ENCODE measurements around the gene KCNK4. TPM values are rescaled to one million over a fixed set of nuclear protein-coding genes. Genes with fewer than 3 reads are reported as not detected.

KCNK4 gene
- polyA plus RNA-seq, 3 donors: not detected

GRCh38 chr11:64348383-64349024, 57.4 kb downstream of the KCNK4 start:
- H3K79me2 ChIP-seq (ENCODE audit: insufficient read depth, low read length): peaks cover 13% of the 10 kb centered on the region
- no peaks in the 10 kb centered on the region for H3K9me3 ChIP-seq (replicated peaks in 1 of 2; ENCODE audit: control insufficient read depth in 1 of 2, insufficient read depth in 1 of 2, low read length in 2 of 2)
- no peak for DNase-seq
- H4K20me1 ChIP-seq (ENCODE audit: insufficient read depth, low read length): peaks cover 86% of the 10 kb centered on the region
- peaks cover 22% of the 10 kb centered on the region for H3K4me1 Mint-ChIP-seq
- no peak overlapping the region for H3K4me3 ChIP-seq (replicated peaks in 1 of 3; ENCODE audit: low read depth in 2 of 3, low read length in 3 of 3)
- H3K36me3 Mint-ChIP-seq: peaks cover 45 to 93% of the 10 kb centered on the region in 2 donors
- H3K4me3 Mint-ChIP-seq: no peak overlapping the region
- H3K27ac ChIP-seq (ENCODE audit: low read depth in 1 of 2, low read length in 2 of 2): no peak overlapping the region
- no peak overlapping the region for H3K9ac ChIP-seq (ENCODE audit: insufficient read depth, low read length, poor library complexity, severe bottlenecking)
- H3K27ac Mint-ChIP-seq: no peak overlapping the region
- peaks cover 3 to 8% of the 10 kb centered on the region in 2 donors for H3K4me1 ChIP-seq (ENCODE audit: control insufficient read depth in 1 of 2, insufficient read depth in 2 of 2, low read length in 2 of 2)
- H3K4me2 ChIP-seq (replicated peaks; ENCODE audit: extremely low read depth, low read length, poor library complexity, severe bottlenecking): no peak overlapping the region
- H3K27me3 ChIP-seq (ENCODE audit: control insufficient read depth in 2 of 2, insufficient read depth in 2 of 2, low read length in 2 of 2): no peaks in the 10 kb centered on the region
- no peak overlapping the region for H2AFZ ChIP-seq (ENCODE audit: insufficient read depth, low read depth, low read length, poor library complexity, severe bottlenecking)
- peaks cover 0 to 1% (median 0%) of the 10 kb centered on the region in 7 donors for H3K9me3 Mint-ChIP-seq
- peaks cover 78 to 90% of the 10 kb centered on the region in 2 donors for H3K36me3 ChIP-seq (replicated peaks in 1 of 2; ENCODE audit: control insufficient read depth in 1 of 2, insufficient read depth in 2 of 2, low read length in 2 of 2)
- no peaks in the 10 kb centered on the region for H3K27me3 Mint-ChIP-seq (ENCODE audit: low read depth in 3 of 3)
- 86% methylated on average over 13 of the region's 14 CpGs for WGBS (ENCODE audit: insufficient coverage)
- intact Hi-C loops (cut with micrococcal nuclease): no loop called here
- TF ChIP-seq, protein P1, sequence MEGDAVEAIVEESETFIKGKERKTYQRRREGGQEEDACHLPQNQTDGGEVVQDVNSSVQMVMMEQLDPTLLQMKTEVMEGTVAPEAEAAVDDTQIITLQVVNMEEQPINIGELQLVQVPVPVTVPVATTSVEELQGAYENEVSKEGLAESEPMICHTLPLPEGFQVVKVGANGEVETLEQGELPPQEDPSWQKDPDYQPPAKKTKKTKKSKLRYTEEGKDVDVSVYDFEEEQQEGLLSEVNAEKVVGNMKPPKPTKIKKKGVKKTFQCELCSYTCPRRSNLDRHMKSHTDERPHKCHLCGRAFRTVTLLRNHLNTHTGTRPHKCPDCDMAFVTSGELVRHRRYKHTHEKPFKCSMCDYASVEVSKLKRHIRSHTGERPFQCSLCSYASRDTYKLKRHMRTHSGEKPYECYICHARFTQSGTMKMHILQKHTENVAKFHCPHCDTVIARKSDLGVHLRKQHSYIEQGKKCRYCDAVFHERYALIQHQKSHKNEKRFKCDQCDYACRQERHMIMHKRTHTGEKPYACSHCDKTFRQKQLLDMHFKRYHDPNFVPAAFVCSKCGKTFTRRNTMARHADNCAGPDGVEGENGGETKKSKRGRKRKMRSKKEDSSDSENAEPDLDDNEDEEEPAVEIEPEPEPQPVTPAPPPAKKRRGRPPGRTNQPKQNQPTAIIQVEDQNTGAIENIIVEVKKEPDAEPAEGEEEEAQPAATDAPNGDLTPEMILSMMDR (IDR thresholded peaks at IDR 0.05): no peak

GRCh38 chr11:64349025-64349387, 57.9 kb downstream of the KCNK4 start:
- H3K9ac ChIP-seq (ENCODE audit: insufficient read depth, low read length, poor library complexity, severe bottlenecking): no peak overlapping the region
- no peak for DNase-seq
- Mint-ChIP-seq H3K4me3 (no peak overlapping the region), H3K4me1 (peaks cover 22% of the 10 kb centered on the region), H3K9me3 (peaks cover 0 to 1% (median 0%) of the 10 kb centered on the region in 7 donors), H3K27me3 (ENCODE audit: low read depth in 3 of 3) (no peaks in the 10 kb centered on the region), H3K36me3 (peaks cover 45 to 93% of the 10 kb centered on the region in 2 donors), H3K27ac (no peak overlapping the region)
- WGBS (ENCODE audit: insufficient coverage): 91% methylated on average over 6 of the region's 7 CpGs
- H3K79me2 ChIP-seq (ENCODE audit: insufficient read depth, low read length): peaks cover 9% of the 10 kb centered on the region
- intact Hi-C loops (cut with micrococcal nuclease): no loop called here
- H3K9me3 ChIP-seq (replicated peaks in 1 of 2; ENCODE audit: control insufficient read depth in 1 of 2, insufficient read depth in 1 of 2, low read length in 2 of 2): no peaks in the 10 kb centered on the region
- H3K27me3 ChIP-seq (ENCODE audit: control insufficient read depth in 2 of 2, insufficient read depth in 2 of 2, low read length in 2 of 2): no peaks in the 10 kb centered on the region
- no peak overlapping the region for H2AFZ ChIP-seq (ENCODE audit: insufficient read depth, low read depth, low read length, poor library complexity, severe bottlenecking)
- no peak overlapping the region for H3K4me2 ChIP-seq (replicated peaks; ENCODE audit: extremely low read depth, low read length, poor library complexity, severe bottlenecking)
- TF ChIP-seq, protein P1 (IDR thresholded peaks at IDR 0.05): no peak
- H3K36me3 ChIP-seq (replicated peaks in 1 of 2; ENCODE audit: control insufficient read depth in 1 of 2, insufficient read depth in 2 of 2, low read length in 2 of 2): peaks cover 77 to 90% of the 10 kb centered on the region in 2 donors
- H3K27ac ChIP-seq (ENCODE audit: low read depth in 1 of 2, low read length in 2 of 2): no peak overlapping the region
- H3K4me1 ChIP-seq (ENCODE audit: control insufficient read depth in 1 of 2, insufficient read depth in 2 of 2, low read length in 2 of 2): peaks cover 3 to 9% of the 10 kb centered on the region in 2 donors
- H4K20me1 ChIP-seq (ENCODE audit: insufficient read depth, low read length): peaks cover 86% of the 10 kb centered on the region
- no peak overlapping the region for H3K4me3 ChIP-seq (replicated peaks in 1 of 3; ENCODE audit: low read depth in 2 of 3, low read length in 3 of 3)
